HG02870 (cell line): ENCODE data around the gene TOPAZ1.

ENCODE experiments used
- ATAC-seq: cut with Tn5 transposase; IDR thresholded peaks from one replicate; pipeline ENCODE4 v1.9.1; 2021; ENCODE audit warnings: mild to moderate bottlenecking, moderate library complexity; ENCODE audit not compliant: unreplicated experiment

The TOPAZ1 gene

DNA sequence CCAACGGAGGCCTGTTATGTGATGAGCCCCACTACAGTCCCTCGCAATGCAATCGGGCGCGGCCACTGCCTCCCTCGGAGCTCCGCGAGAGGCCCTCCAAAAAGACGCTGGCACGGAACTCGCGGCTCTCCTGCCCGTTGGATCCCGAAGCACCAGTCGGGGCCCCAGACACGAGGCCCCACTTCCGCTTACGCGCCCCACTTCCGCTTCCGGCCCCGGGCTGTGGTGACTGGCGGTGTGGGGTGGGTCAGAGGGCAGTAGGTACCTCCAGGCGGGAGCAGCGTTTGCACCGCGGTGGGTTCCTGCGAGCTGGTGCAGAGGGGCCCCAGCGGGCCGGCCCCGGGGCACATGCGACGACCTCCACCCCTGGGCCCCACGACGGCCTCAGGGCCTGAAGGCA, at the start of gene TOPAZ1:
TOPAZ1 (plus strand) TSS at position 181 of the 400 bp plus-strand sequence; CDS start at position 349, 168 bp downstream.
- no peak for ATAC-seq

DNA sequence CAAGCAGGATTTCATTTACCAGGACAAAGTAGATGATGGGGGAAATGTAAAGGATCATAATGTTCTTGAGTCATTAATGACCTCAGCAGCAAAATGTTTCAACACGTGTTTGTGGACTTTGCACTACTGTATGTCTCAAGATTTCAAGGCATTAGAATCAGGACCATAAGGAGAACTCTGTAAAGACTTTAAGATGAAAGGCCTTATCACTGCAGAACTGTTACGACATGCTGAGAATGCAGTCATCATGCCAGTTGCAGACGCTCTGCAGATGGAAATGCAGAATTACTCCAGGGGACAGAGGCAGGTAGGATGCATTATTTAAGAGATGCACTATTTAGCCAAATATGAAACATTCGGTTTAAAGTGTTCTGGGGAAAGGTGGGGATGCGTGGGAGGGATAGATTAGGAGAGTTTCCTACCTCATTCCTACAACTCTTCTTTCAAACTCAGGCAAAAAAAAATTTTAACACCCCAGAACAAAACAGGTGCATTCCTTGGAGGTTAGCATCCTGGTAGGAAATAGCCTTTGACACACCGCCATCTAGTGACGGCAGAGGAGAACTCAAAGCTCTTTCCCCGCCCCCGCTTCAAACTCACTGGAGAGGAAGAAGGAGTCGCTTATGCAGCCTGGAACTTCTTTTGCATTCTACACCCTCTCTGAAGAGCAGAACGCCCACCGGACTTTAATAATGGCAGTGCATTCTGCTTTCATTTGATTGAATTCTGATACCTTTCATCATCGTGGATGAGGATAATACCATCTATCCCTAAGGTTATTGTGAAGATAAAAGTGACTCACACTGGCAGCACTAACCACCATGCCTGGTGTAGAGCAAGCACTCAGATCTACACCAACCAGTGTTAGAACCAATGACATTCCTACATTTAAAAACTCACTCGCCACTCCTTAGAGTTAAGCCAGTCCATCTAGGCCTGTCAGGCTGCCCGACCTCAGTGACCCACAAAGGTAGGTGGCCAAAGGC, 43.1 kb upstream of the TOPAZ1 start:
- ATAC-seq, result no peak

DNA sequence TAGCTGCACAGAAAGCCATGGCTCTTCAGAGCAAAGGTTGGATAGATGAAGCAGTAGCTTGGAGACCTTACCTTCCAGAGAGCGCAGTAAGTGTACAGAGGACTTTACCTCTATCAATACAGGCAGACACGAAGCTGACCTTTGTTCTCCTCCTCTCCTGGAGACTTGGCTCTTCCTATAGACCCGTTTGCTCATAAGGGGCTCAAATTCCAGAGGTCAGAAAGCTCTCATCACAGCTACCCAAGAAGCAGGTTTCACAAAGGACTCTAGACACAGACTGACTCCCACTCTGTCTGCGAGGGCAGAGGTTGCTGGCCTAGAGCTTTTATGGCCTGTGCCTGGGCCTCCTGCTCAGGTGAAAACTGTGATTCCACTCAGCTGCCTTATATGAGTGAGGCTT, 35.4 kb upstream of the TOPAZ1 start:
- ATAC-seq, result no peak

DNA sequence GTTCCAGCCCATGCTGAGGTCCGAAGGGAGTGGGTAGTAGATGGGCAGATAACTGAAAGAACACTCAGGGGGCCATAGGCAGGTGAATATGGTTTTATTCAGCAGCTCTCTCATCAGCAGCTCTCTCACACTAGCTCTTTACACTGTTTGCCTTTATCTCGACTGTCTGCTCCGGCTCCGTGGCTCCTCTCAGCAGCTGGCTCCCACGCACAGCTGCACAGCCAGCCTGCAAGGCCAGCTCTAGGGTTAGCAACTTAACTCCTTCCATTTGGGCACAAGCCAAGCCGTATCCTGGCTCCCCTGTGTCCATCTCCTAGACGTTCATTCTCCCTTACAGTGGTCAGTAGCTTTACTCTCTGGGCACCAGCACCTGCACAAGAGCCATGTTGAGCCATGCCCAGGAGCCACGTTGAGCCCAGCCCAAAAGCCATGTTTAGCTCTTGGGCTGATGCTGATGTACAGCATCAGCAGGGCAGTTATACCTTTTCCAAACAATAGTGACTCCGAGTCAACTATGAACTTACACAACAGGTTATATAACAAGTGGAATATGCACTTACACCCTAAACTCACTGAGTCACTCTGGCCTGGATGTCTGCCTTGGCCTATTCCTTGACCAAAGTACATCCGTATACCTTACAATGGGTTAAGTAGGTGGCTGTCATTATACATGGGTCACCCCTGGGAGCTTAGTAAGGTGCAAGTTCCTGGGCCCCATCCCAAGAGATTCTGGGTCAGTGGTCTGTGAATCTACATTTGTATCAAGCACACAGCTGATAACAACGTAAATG, 34.6 kb upstream of the TOPAZ1 start:
- ATAC-seq, result no peak

DNA sequence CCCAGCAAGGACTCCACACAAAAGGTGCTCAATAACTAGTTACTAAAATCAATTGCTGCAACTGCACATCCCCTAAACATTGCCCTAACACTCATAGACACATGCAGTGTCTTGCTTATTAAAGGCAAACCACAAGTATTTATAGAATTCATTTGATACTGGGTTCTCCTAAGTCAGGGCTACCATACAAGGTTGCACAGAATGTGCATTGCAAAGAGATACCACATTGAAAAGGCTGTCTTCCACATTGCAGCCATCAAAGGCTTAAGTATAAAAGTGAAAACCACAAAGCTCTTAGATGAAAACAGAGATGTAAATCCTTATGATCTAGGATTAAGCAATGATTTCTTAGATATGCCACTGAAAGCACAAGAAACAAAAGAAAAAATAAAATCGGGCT, 33.6 kb upstream of the TOPAZ1 start:
- no peak for ATAC-seq

DNA sequence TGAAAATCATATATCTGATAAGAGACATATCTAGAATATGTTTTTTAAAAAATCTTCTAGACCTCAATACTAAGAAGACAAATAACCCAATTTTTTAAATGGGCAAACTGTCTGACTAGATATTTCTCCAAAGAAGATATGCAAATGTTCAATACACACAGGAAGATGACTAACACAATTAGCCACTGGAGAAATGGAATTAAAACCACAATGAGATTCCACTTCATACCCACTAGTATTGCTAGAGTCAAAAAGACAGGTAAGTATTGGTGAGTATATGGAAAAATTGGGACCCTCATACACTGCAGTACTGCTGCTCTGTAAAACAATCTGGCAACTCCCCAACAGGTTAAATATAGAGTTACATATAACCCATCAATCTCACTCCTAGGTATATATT, 33.1 kb upstream of the TOPAZ1 start:
- no peak for ATAC-seq

DNA sequence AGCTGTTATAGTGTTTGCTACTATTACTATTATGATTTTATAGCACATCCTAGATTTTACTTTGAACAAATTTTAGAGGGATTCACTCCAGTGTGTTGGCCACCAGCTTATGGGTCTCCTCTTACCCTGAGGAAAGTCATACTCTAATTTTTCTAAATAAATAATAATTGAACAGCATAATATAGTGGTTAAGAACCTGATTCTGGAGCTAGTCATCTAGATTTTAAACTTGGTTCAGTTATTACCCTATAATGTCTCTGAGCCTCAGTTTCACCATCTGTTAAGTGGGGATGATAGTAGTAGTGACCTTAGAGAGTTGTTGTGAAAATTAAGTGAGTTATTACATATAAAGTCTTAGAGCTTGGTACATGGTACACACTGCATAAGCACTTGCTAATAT, 30.7 kb upstream of the TOPAZ1 start:
- no peak for ATAC-seq

DNA sequence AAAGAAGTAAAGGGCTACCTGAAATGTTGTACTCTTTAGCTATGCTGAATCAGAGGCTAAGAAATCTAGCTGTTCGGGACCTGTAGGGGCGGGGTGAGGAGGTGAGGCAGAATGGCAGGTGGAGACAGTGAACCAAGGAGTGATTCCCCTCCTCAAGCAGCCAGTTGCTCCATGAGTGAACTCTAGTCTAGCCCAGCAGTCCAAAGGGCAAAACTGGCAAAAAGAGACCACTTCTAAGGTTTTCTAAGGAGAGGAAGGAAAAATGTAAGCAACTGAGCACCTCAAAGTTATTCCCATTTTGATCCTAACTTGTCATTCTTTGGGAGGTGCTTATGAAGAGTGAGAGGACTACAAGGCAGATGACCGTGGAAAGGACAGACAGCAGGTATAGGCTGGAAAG, 19.3 kb upstream of the TOPAZ1 start:
- ATAC-seq, result no peak

DNA sequence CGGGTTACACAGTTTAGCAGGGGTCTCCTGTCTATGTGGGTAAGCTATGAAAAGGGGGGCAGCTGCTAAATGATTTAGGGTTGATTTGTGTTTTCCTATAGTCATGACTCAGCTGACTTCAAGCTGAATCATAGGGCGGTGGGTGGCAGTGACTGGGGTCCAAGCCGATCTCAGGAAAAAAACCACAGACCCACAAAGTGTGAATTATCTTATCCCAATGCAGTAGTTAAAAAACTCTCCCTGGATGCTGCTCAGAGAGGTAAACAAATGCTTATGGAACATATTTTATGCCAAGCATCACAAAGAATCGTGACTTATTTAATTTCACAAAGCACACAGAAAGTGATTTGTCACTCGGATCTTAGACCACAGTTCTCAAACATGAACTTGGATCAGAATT, 18.4 kb upstream of the TOPAZ1 start:
- ATAC-seq, result no peak

DNA sequence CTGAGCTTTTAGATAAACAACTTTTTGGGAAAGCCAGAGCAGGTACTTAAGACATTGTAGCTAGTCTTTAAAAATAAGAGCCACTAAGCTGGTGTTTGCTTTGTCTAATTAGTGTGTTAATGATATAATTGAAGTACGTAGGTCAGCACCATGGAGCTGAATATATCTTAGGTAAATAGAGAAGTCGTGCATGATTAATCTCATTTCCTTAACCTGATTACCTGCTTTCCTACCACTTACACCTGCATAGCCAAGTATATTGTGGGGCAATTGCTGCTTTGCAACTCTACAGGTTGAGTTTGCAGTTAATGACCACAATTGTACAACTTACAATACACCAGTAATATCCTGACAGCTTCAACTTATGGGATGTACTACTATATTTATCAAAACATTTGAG, 17.6 kb upstream of the TOPAZ1 start:
- ATAC-seq, result no peak

DNA sequence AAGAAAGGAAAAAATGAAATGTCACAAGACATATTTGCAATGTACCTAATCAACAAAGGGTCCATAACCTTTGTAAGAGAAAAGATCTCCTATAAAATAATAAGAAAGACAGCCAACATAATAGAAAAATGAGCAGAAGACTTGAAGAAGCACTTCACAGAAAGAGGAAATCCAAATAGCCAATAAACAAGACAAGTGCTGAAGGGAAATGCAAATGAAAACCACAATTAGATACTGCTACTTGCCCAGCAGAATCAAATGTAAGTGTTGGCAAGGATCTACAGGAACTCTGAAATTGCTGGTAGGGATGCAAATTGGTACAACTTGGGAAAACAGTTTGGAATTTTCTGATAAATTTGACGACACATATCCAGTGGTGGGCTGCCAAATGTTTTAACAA, 15.1 kb upstream of the TOPAZ1 start:
- ATAC-seq, result no peak

DNA sequence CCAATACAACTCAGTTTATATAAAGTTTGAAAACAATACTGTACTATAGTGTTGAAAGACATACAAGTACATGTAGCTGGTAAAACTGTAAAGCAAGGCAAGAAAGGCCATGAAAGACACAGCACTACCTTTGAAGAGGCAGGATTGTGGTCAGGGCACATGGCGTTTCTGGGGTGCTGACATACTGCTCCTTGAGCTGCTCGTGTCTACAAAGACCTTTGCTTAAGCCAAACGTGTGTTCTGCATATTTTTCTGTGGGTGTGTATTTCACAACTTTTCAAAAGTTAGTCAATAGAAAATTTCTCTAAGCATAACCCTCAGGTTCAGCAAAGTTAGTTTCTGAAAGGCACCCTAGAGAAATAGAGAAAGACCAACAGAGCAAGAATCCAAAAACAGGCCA, 14.1 kb upstream of the TOPAZ1 start:
- ATAC-seq, result no peak

DNA sequence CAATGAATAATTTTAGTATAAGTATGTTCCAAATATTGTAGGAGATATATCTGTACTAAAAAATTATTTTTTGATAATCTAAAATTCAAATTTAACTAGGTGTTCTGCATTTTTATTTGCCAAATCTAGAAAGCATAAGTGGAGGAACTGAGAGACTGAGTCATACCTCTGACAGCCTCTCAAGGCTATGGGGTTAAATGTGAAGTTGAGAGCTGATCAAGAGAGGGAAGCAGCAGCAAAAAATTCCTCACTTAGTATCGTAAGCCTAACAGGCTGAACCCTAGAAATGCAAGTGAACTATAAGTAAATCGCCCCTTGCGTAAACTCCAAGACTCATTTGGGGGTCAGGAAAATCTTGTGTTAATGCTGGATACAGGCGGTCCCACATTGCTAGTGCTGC, 12.8 kb upstream of the TOPAZ1 start:
- ATAC-seq, result no peak

DNA sequence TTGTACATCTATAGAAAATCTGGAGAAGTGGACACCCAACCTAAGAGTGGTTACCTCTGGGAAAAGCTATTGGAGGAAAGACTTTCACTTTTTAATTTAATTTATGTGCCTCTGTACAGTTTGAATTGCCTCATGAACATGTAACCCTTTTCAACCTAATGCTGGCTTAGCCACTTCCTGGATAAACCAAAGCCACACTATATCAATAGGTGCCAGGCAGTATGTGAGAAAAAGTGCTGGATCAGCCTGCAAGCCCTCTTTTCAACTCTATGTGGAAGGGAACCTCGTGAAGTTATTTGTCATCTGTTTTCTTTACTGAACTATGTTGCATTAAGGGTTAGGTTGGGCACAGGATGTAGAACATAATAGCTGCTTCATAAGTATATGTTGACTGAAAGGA, 9.3 kb upstream of the TOPAZ1 start:
- no peak for ATAC-seq

DNA sequence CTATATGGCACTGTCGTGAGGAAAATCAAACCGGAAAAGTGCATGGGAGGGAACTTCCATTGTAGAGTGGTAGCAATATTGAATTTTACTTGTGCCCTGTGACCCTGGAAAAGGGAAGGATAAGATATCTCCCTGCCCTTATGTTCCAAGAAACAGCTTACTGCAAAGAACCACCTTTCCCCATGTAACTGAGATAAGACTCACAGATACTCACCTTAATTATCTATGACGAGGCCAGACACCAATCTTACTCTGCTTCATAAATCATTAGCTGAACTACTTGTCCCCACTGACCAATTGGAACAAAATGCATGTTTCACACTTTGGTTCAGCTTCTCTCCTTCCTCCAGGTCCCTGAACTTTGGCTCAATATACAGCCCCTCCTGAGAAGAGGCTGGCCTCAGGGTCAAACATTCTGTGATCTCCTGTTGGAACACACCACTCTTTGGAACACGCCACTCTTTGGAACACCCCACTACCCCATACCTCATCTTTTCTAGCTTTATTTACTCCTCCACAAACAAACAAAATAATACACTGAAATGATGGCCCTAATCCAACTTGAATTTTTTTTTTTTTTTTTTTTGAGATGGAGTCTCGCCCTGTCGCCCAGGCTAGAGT, 6.9 kb upstream of the TOPAZ1 start:
- no peak for ATAC-seq

DNA sequence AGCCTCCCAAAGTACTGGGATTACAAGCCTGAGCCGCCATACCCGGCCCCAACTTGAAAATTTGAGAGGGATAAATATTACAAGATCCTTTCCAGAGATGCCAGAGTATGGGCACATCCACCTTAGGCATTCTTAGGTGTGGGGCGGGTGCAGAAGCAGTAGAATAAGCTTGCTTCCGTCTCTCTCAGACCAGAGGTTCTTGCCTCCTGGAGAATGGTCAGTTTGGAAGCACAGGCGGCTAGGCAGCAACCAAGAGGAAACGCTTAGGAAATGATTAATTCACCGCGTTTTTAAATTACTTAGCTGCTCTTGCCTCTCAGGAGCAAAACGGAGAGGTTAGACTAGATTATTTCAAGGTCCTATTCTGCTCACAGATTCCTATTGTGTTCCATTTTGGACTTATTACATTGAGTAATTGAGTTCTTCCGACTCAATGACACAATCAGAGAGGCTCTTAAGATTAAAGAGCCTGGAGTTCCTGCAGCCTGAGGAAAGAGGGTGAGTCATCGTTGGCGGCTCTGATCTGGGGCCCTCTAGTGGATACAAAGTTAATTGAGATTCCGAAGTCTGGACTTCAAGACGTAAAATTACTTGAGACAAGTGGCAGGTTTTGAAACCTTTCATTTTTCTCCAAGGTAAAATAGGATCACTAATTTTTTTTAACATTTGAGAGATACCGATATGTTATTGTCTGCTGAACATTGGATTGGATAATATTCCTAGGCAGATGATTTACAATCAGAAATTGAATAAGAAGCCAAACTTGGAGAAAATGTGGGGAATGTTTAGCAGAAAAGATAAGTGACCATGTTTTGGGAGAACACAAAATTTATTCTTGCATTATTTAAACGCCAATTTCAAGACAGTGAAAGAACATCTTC, 5.8 kb upstream of the TOPAZ1 start:
- no peak for ATAC-seq

DNA sequence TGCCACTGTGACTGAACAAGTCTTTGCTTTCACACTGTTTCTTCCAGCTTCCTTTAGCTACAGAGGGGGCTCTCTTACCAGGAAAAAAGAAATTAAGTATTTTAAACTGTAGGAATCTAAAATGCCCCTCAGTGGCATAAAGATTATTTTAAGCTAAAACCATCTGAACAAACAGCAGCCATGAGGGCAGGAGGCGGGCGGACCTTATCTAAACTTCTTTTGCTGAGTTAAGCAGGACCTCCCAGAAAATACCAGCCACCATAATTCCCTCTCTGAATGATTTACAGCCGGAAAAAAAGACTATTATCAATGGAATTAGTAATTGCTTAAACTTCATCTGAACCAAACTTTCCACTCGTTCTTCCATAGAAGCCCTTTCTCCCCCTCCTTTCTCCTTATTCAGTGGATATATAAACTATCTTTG, 5.2 kb upstream of the TOPAZ1 start:
- ATAC-seq, result no peak

DNA sequence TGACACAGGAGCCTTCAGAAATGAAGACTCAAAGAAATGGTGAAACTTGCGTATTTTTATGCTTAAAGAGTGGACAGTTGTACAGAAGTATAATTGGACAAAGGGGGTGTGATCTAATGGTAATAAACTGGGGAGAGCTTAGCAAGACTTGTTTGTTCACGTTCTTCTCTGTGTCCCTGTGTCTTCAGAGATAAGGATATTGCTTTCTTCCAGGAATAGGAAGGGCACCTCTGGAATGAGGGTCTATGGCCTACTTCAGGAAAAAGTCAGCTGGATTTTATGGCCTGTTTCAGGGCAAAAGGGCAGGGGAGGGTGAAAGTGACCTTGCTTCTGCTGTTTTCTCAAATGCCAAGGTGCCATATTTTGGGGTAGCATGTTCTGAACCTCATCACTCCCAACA, 4.5 kb upstream of the TOPAZ1 start:
- no peak for ATAC-seq

DNA sequence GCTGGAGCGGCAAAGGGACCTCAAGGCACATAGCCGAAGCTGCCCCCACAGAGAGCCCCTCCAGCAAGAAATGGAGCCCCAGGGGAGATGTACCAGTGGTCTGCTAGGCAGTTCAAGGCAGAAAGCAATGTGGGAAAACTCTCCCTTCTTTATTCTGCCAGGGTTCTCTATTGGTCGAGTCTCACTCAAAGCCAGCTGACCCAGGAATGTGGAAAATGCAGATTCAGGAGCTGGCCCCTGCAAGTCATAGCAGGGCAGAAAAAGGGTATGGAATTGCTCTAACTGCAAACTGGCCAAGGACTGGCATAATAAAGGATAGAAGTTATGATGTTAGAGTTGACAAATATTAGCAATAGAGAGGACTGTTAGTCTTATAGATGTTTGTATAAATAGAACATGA, 4.0 kb upstream of the TOPAZ1 start:
- no peak for ATAC-seq

DNA sequence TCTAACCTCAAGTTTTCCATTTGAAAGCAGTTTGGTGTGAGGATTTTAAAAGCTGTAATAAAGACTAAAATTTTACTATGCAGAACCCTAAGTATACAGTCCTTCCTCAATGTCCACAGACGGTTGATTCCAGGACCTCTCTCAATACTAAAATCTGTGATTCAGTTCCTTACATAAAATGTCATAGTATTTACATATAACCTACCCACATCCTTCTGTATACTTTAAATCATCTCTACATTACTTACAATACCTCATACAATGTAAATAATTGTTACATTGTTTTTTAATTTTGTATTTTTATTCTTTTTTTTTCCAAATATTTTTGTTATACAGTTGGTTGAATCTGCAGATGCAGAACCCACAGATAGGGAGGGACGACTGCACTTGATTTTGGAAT, 2.8 kb upstream of the TOPAZ1 start:
- no peak for ATAC-seq

DNA sequence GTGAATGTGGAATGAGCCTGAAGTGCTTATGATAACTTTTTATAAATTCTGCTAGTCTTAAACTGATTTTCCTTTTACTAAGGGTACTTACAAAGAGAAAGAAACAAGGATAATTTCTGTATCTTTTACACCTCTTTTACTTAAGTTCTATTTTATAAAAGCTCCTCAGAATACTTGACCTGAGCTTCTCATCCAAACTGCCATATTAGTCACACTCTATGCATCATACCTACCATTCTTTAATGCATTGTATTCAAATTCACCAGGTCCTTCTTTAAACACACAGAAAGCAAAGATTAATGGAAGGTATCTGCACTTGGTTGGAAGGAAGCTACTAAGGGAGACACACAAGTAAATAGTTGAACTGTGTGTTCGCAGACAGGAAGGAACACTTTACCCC, 1.6 kb upstream of the TOPAZ1 start:
- no peak for ATAC-seq
